HG02571 (cell line): ENCODE results near the gene KIF5A.
A peak's percentile ranks its signal among the peaks of the same experiment; 100 is the strongest.

ENCODE experiments used
- ATAC-seq: cut with Tn5 transposase; IDR thresholded peaks from one replicate; pipeline ENCODE4 v1.9.1; 2021; ENCODE audit warnings: mild to moderate bottlenecking, moderate library complexity; ENCODE audit not compliant: unreplicated experiment

Gene KIF5A

GRCh38 chr12:57534991-57535543, 14.8 kb upstream of the KIF5A start:
- no peak for ATAC-seq

GRCh38 chr12:57535764-57536596, 13.9 kb upstream of the KIF5A start:
- ATAC-seq = no peak

- no peak for ATAC-seq
Measured at GRCh38 chr12:57536597-57536942, 13.3 kb upstream of the KIF5A start.

- ATAC-seq = no peak
Measured at GRCh38 chr12:57539134-57539768, 10.6 kb upstream of the KIF5A start.

- no peak for ATAC-seq
Measured at GRCh38 chr12:57541001-57541400, 8.8 kb upstream of the KIF5A start.

- ATAC-seq = no peak
Measured at GRCh38 chr12:57541717-57542116, 8.1 kb upstream of the KIF5A start.

- ATAC-seq = no peak
Measured at GRCh38 chr12:57543581-57543980, 6.3 kb upstream of the KIF5A start.

- no peak for ATAC-seq
Measured at GRCh38 chr12:57545809-57546437, 3.9 kb upstream of the KIF5A start.

GRCh38 chr12:57546438-57547287, 3.2 kb upstream of the KIF5A start, which contains the start of gene DCTN2:
DCTN2 (minus strand) TSS chr12:57547192; CDS start chr12:57547063, 129 bp downstream.
- peak; percentile 98 for ATAC-seq

GRCh38 chr12:57547288-57548012, 2.4 kb upstream of the KIF5A start:
- ATAC-seq = no peak

- no peak for ATAC-seq
Measured at GRCh38 chr12:57548013-57548315, 1.9 kb upstream of the KIF5A start.

- ATAC-seq = no peak
Measured at GRCh38 chr12:57548488-57548887, 1.4 kb upstream of the KIF5A start.

GRCh38 chr12:57549203-57549908, 488 bp upstream of the KIF5A start:
- ATAC-seq = no peak

- ATAC-seq = no peak
Measured at GRCh38 chr12:57550641-57551549, 1.1 kb downstream of the KIF5A start.

- ATAC-seq = no peak
Measured at GRCh38 chr12:57551637-57552305, 1.9 kb downstream of the KIF5A start.

GRCh38 chr12:57552306-57552651, 2.4 kb downstream of the KIF5A start:
- no peak for ATAC-seq

GRCh38 chr12:57552835-57553313, 3.0 kb downstream of the KIF5A start:
- no peak for ATAC-seq
